ENCODE results near the gene ARHGEF5.

ARHGEF5 gene

GRCh38 chr7:144379776-144380384 lies 24.7 kb downstream of the ARHGEF5 start:
- FAIRE-seq: no peak

GRCh38 chr7:144384071-144384470 lies 28.9 kb downstream of the ARHGEF5 start:
- FAIRE-seq: no peak
- DNase-seq (ENCODE audit: low spot score): peak; percentile 33

More at GRCh38 chr7:144379776-144380384, 24.7 kb downstream of the ARHGEF5 start:
- DNase-seq (ENCODE audit: low spot score): no peak

GRCh38 chr7:144384555-144385245 lies 29.5 kb downstream of the ARHGEF5 start:
- FAIRE-seq (no peak), DNase-seq (ENCODE audit: low spot score) (peak; percentile 82)

- DNase-seq (ENCODE audit: low spot score): no peak
Observed at GRCh38 chr7:144386741-144387140, 31.5 kb downstream of the ARHGEF5 start.

GRCh38 chr7:144388950-144389349 lies 33.7 kb downstream of the ARHGEF5 start:
- no peak for DNase-seq (ENCODE audit: low spot score)

More at GRCh38 chr7:144386741-144387140, 31.5 kb downstream of the ARHGEF5 start:
- no peak for FAIRE-seq

GRCh38 chr7:144390481-144390880 lies 35.3 kb downstream of the ARHGEF5 start:
- no peak for DNase-seq (ENCODE audit: low spot score)
- FAIRE-seq: no peak

More at GRCh38 chr7:144388950-144389349, 33.7 kb downstream of the ARHGEF5 start:
- FAIRE-seq: no peak

GRCh38 chr7:144391014-144391413 lies 35.8 kb downstream of the ARHGEF5 start:
- FAIRE-seq (no peak), DNase-seq (ENCODE audit: low spot score) (no peak)

GRCh38 chr7:144391823-144392255 lies 36.6 kb downstream of the ARHGEF5 start:
- no peak for FAIRE-seq

GRCh38 chr7:144397086-144397485 lies 41.9 kb downstream of the ARHGEF5 start:
- FAIRE-seq (no peak), DNase-seq (ENCODE audit: low spot score) (no peak)

More at GRCh38 chr7:144391823-144392255, 36.6 kb downstream of the ARHGEF5 start:
- peak; percentile 50 for DNase-seq (ENCODE audit: low spot score)

- FAIRE-seq: no peak
- no peak for DNase-seq (ENCODE audit: low spot score)
Observed at GRCh38 chr7:144398291-144398690, 43.1 kb downstream of the ARHGEF5 start.

- FAIRE-seq: no peak
- no peak for DNase-seq (ENCODE audit: low spot score)
Observed at GRCh38 chr7:144398911-144399310, 43.7 kb downstream of the ARHGEF5 start.

- FAIRE-seq (no peak), DNase-seq (ENCODE audit: low spot score) (no peak)
Observed at GRCh38 chr7:144399946-144400345, 44.7 kb downstream of the ARHGEF5 start.

GRCh38 chr7:144401490-144401889 lies 46.3 kb downstream of the ARHGEF5 start:
- FAIRE-seq (no peak), DNase-seq (ENCODE audit: low spot score) (no peak)

- FAIRE-seq (no peak), DNase-seq (ENCODE audit: low spot score) (no peak)
Observed at GRCh38 chr7:144403102-144403501, 47.9 kb downstream of the ARHGEF5 start.

- DNase-seq (ENCODE audit: low spot score) (no peak), FAIRE-seq (no peak)
Observed at GRCh38 chr7:144403649-144404061, 48.5 kb downstream of the ARHGEF5 start, which contains the start of gene NOBOX. TSS of gene NOBOX (minus strand) at chr7:144403693.

- DNase-seq (ENCODE audit: low spot score) (no peak), FAIRE-seq (no peak)
Observed at GRCh38 chr7:144404946-144405345, 49.7 kb downstream of the ARHGEF5 start.

- FAIRE-seq: no peak
- DNase-seq (ENCODE audit: low spot score): no peak
Observed at GRCh38 chr7:144407266-144407931, 52.2 kb downstream of the ARHGEF5 start.

- FAIRE-seq: no peak
- no peak for DNase-seq (ENCODE audit: low spot score)
Observed at GRCh38 chr7:144408121-144408520, 52.9 kb downstream of the ARHGEF5 start.

- no peak for DNase-seq (ENCODE audit: low spot score)
- no peak for FAIRE-seq
Observed at GRCh38 chr7:144410441-144410840, 55.2 kb downstream of the ARHGEF5 start.

GRCh38 chr7:144414815-144415214 lies 59.6 kb downstream of the ARHGEF5 start:
- FAIRE-seq (no peak), DNase-seq (ENCODE audit: low spot score) (no peak)

- DNase-seq (ENCODE audit: low spot score) (no peak), FAIRE-seq (no peak)
Observed at GRCh38 chr7:144415858-144416257, 60.7 kb downstream of the ARHGEF5 start.

- no peak for FAIRE-seq
- no peak for DNase-seq (ENCODE audit: low spot score)
Observed at GRCh38 chr7:144416341-144416740, 61.1 kb downstream of the ARHGEF5 start.

All from urothelium cell line (cell line).